WERI-Rb-1 (cell line): ENCODE results near the gene DARS1.

Experiments used
- DNase-seq: peaks from one replicate; pipeline ENCODE4 v3.0.0-alpha.2; 2020
- H3K27ac ChIP-seq: fragments of 250-450 bp; sonication (Bioruptor Pico); 2 replicates; pipeline ENCODE4 v1.5.1; 2020; ENCODE audit warnings: mild to moderate bottlenecking, moderate library complexity
- H3K27me3 ChIP-seq: fragments of 250-450 bp; sonication (Bioruptor Pico); 2 replicates; pipeline ENCODE4 v1.5.1; 2021; ENCODE audit warnings: mild to moderate bottlenecking, low read depth, moderate library complexity; ENCODE audit not compliant: insufficient read depth, severe bottlenecking
- H3K36me3 ChIP-seq: fragments of 250-450 bp; sonication (Bioruptor Pico); 2 replicates; pipeline ENCODE4 v1.5.1; 2020; ENCODE audit warnings: mild to moderate bottlenecking, moderate library complexity
- H3K4me3 ChIP-seq: 2 replicates; pipeline ENCODE4 v1.5.1; 2011; ENCODE audit warnings: low read depth, mild to moderate bottlenecking, control low read depth, low read length
- H3K9me3 ChIP-seq: fragments of 250-450 bp; sonication (Bioruptor Pico); 2 replicates; pipeline ENCODE4 v1.5.1; 2021; ENCODE audit warnings: mild to moderate bottlenecking, moderate library complexity; ENCODE audit not compliant: severe bottlenecking
- TF ChIP-seq, protein P1 (sequence below): IDR thresholded peaks from 2 replicates; pipeline ENCODE4 v1.5.1; 2011; ENCODE audit warnings: low read depth, mild to moderate bottlenecking, control low read depth, inconsistent platforms, low read length

Gene DARS1

DNA sequence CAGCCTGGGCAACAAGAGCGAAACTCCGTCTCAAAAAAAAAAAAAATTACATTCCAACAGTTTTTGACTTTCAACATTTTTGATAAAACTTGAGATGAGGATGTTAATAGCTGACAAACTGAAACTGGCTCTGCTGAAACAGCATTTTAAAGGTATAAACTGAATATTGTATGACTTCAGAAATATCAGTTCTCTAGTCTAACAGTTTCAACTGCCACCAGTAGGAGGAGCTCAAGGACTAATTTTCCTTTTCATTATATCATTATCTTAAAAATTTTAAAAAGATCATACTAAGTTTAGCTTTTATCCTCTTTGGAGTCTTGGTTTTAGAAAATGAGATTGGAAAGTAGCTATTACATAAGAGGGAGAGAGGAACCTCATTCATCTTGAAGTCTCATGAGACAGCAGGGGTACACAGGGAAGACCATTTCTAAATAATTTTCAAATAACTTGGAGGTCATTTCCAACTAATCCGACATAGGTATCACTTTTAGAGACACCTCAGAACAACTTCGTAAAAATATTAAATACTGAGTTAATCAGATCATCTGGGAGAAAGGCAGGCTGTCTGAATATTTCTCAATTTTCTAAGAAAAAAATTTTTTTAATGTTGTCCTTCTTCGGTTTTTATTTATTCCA, 71.6 kb downstream of the DARS1 start:
- TF ChIP-seq, protein P1, sequence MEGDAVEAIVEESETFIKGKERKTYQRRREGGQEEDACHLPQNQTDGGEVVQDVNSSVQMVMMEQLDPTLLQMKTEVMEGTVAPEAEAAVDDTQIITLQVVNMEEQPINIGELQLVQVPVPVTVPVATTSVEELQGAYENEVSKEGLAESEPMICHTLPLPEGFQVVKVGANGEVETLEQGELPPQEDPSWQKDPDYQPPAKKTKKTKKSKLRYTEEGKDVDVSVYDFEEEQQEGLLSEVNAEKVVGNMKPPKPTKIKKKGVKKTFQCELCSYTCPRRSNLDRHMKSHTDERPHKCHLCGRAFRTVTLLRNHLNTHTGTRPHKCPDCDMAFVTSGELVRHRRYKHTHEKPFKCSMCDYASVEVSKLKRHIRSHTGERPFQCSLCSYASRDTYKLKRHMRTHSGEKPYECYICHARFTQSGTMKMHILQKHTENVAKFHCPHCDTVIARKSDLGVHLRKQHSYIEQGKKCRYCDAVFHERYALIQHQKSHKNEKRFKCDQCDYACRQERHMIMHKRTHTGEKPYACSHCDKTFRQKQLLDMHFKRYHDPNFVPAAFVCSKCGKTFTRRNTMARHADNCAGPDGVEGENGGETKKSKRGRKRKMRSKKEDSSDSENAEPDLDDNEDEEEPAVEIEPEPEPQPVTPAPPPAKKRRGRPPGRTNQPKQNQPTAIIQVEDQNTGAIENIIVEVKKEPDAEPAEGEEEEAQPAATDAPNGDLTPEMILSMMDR, result 0 out of 2 replicates have a peak, but pooled peaks have one; percentile 10
- H3K27ac ChIP-seq, result no peak overlapping the region
- no peak overlapping the region for H3K4me3 ChIP-seq
- no peak for DNase-seq
- no peaks in the 10 kb centered on the region for H3K27me3 ChIP-seq
- no peaks in the 10 kb centered on the region; the same call in none of the 2 replicates for H3K36me3 ChIP-seq
- no peaks in the 10 kb centered on the region for H3K9me3 ChIP-seq

DNA sequence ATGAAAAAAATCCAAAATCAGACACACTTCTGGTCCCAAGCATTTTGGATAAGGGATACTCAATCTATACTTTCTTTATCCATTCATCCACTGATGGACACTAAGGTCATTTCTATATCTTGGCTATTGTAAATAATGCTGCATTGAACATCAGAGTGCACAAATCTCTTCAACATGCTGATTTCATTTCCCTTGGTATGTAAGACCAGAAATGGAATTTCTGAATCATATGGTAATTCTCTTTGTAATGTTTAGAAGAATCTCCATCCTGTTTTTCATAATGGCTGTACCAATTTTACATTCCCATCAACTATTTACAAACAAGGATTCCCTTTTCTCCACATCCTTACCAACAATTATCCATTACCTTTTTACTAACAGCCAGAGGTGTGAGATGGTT, 75.5 kb downstream of the DARS1 start:
- TF ChIP-seq, protein P1, result no peak
- Histone ChIP-seq H3K36me3 (peaks cover 3% of the 10 kb centered on the region), H3K9me3 (no peaks in the 10 kb centered on the region), H3K27ac (no peak overlapping the region), H3K27me3 (no peaks in the 10 kb centered on the region), H3K4me3 (no peak overlapping the region)
- no peak for DNase-seq

DNA sequence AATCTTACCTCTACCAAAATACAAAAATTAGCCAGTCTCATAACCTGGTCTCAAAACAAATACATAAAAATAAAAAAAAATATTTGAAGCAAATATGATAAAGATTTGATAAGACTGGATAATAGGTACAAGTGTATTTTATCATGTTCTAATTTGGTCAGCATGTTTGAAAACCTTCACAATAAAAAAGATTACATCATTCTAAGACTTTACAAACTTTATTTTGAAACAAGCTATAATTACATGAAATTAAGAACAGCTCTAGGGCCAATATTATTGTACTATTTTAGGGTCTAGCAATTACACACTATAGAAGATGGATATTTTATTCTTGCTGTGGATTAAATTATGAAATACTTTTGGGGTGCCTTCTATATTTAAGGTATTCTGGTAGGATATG, 79.7 kb downstream of the DARS1 start:
- no peak overlapping the region for H3K27ac ChIP-seq
- H3K27me3 ChIP-seq, result no peaks in the 10 kb centered on the region
- no peaks in the 10 kb centered on the region for H3K9me3 ChIP-seq
- TF ChIP-seq, protein P1, result no peak
- peaks cover 3% of the 10 kb centered on the region for H3K36me3 ChIP-seq
- H3K4me3 ChIP-seq, result no peak overlapping the region
- DNase-seq, result no peak

DNA sequence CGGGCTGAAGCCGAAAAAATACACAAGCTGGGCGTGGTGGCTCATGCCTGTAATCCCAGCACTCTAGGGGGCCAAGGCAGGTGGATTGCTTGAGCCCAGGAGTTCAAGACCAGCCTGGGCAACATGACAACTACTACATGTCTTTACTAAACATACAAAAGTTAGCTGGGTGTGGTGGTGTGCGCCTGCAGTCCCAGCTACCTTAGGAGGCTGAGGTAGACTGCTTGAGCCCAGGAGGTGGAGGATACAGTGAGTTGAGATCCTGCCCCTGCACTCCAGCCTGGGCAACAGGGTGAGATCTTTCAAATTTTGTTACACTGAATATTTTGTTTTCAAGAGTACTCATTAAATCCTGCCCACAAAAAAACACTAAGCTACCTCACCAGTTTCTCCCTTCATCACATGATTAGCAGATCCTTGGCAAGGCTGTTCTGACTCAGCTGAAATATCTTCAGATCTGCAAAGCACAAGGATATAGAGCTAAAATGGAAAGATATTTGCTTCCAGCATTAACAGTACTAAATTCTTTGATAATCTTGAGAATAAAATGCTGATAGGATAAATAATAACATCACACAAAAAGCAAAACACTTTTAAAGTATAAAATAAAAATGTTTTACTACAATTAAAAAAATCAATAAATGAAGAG, 81.0 kb downstream of the DARS1 start:
- Histone ChIP-seq H3K36me3 (peaks cover 3% of the 10 kb centered on the region), H3K27me3 (no peaks in the 10 kb centered on the region), H3K9me3 (no peaks in the 10 kb centered on the region), H3K4me3 (no peak overlapping the region), H3K27ac (no peak overlapping the region)
- DNase-seq, result no peak
- TF ChIP-seq, protein P1, result no peak

DNA sequence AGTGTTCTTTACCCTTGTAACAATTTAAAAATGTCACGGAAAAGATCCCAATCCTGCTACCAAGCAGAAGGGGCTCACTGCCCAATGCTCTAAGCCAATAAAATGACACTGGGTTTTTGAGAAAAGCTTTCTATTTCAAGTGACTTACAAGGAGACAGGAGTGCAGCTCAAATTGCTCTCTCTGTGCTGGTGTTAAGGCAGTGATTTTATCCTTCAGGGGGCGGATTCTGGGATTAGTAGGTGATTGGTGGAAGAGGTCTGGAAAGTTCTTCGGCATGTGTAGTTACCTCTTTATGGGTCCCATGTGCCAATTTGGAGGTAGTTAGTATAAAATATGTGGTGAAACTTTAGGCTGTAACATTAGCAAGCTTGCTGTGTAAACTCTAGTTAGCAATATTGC, 81.8 kb downstream of the DARS1 start:
- H3K4me3 ChIP-seq, result no peak overlapping the region
- TF ChIP-seq, protein P1, result no peak
- DNase-seq, result no peak
- no peak overlapping the region for H3K27ac ChIP-seq
- no peaks in the 10 kb centered on the region for H3K27me3 ChIP-seq
- H3K36me3 ChIP-seq, result peaks cover 2% of the 10 kb centered on the region
- H3K9me3 ChIP-seq, result no peaks in the 10 kb centered on the region
